RPMI7951 (cell line): ENCODE measurements around the gene CA7. TPM values are rescaled to one million over a fixed set of nuclear protein-coding genes. Genes with fewer than 3 reads are reported as not detected.
"Not testable (repeated sequence)": the region's sequence is repeated elsewhere in the genome, so short reads cannot be mapped to it uniquely, and the experiment has no call there.

ENCODE experiments used
- DNase-seq: peaks from one replicate; pipeline ENCODE4 v3.0.0-alpha.2; 2012; ENCODE audit warnings: low read depth
- total RNA-seq: library from RNA; depleted of rRNA; stranded (reverse); fragments of >200 nt; shearing (Covaris generic); gene quantifications from 2 replicates; pipeline ENCODE4 v1.2.3, GENCODE V29; 2014; rRNA removed

CA7 gene
- total RNA-seq, 1 experiment from 2014 or later, result not detected

DNA sequence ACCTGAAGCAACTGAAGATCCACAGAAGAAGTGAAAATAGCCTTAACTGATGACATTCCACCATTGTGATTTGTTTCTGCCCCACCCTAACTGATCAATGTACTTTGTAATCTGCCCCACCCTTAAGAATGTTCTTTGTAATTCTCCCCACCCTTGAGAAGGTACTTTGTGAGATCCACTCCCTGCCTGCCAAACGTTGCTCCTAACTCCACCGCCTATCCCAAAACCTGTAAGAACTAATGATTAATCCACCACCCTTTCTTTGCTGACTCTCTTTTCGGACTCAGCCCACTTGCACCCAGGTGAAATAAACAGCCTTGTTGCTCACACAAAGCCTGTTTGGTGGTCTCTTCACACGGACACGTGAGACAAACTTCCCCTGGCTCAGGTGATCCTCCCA lies 52.5 kb downstream of the CA7 start:
- DNase-seq, result not testable (repeated sequence)

DNA sequence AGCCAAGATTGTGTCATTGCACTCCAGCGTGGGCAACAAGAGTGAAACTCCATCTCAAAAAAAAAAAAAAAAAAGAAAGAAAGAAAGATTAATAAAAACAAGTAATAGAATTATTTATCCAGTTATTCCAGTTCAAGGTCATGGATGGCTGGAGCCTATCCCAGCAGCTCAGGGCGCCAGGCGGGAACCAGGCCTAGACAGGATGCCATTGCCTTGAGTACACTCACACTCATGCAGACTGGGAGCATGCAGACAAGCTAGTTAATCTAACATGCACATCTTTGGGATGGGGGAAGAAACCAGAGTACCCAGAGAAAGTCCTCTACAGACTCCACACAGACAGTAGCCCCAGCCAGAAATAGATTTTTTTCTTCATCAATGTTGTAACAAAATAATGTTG lies 54.0 kb downstream of the CA7 start:
- peak; percentile 40 for DNase-seq

DNA sequence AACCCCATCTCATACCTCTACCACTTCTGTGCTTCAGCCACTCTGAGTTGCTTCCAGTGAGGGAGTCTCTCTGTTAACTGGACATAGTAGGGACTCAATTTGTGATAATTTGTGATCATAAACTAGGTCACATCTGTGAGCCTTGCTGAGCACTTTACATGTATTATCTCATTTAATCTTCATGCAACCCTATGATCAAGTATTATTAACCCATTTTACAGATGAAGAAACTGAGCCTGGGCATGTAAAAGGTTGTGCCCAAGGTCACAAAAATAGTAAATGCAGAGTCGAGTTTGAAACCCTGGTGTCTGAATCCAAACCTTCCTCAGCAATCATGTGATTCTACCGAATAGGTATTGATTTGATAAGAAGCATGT lies 54.7 kb downstream of the CA7 start:
- no peak for DNase-seq

DNA sequence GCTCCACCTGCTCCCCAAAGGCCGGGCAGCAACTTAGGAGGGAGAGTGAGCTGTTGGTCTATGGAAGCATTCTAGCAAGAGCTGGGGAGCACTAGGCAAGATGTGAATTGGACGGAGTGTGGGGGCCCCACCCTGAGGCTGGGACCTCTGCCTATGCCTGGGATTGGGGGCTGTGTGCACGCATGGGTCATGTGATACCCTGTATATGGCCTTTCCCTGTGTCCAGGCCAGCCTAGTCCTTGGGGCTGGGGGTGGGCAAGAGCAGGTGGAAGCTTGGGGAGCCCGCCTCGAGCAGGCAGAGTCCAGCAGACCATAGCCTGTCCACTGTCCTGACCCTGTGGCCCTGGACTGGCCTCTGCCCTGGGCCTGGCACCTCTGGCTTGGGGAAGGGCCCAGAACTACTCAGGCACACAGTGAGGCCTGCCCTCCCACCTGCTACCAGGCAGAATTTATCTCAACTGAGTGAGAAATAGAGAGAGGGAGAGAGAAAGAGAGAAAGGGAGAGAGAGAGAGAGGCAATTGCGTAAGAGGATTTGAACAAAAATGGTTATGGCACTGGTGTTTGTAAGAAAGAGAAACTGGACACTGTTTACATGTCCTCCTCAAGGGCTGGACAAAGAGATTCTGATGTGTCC lies 55.2 kb downstream of the CA7 start:
- peak; percentile 38 for DNase-seq

DNA sequence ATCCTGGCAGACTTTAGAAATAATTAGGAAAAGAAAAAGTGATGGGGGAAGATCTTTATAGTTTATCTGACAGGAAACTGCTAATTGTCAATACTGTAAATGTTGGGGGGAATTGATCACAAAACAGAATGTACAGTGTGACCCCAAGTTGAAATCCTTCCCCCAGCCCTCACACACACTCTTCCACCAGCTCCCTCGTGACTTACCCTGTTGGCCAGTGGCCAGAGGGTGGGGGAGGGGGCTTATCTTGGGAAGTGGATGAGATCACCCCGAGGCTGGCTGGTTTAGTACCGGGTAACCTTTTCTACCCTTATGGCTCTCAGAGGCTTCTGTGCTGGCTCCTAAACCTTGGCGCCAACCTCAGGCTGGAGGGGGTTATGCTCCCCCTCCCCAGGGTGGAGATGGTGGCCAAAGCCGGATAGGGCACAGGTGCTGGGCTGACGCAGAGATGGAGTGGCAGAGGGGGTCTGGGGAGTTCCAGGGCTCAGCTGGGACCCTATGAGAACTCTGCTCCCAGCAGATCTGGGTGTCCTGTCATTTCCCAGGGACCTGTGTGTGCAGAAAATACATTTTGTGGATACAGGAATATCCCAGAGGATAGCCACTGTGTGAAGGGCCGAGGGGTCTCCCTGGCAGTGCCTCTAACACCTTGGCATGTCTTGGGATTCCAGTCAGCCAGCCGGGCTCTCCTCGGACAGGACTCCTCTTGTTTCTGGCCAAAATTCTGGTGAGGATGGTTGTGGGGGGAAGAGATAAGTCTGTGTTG lies 55.9 kb downstream of the CA7 start:
- DNase-seq, result peak; percentile 69

DNA sequence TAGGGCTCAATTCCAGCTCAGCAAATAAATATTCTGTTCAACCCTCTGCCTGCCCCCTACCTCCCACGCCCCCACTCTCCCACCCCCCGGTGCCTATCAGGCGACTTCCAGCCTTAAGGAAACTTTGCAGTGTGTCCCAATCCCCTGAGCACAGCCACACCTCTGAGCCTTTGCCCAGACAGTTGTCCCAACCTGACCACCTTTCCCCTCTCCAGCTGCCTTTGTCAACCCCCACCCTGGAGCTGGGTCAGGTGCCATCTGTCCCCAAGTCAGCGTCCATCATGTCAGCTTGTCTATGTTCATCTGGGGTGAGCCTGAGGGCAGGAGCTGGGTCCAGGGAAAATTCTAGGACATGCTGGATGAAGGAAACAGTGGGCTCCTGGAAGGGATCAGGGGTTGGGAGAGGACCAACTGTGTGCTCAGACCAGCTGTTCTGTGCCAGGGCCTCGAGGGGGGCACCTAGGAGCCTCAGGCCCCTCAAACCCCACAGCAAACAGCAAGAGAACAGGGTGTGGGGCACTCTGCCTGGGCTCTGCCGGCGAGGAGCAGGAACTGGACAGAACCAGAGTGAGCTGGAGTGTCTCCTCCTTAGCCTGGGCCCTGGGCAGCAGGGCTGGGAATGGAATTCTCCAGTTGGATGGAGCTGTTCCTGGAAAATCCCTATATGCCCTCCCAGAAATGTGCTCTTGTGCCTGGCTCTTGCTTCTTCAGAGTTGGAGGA lies 56.7 kb downstream of the CA7 start:
- DNase-seq, result no peak

DNA sequence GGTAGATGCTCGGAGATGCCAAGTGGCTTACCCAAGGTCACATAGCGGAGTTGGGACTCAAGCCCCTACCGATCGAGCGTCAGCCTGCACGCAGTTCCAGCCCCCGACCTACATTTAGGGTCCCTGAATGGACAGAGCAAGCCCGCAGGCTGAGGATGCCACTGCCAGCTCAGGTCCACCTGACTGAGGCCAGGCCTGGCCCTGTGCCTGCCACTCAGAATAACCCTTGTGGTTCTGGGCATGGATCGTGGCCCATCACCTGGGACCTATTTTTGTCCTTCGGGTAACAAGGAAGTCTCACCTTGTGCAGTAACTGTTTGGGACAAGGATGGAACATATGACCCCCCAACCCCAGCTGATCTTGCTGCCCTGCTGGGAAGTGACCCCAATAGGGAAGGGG lies 57.4 kb downstream of the CA7 start:
- DNase-seq, result no peak

DNA sequence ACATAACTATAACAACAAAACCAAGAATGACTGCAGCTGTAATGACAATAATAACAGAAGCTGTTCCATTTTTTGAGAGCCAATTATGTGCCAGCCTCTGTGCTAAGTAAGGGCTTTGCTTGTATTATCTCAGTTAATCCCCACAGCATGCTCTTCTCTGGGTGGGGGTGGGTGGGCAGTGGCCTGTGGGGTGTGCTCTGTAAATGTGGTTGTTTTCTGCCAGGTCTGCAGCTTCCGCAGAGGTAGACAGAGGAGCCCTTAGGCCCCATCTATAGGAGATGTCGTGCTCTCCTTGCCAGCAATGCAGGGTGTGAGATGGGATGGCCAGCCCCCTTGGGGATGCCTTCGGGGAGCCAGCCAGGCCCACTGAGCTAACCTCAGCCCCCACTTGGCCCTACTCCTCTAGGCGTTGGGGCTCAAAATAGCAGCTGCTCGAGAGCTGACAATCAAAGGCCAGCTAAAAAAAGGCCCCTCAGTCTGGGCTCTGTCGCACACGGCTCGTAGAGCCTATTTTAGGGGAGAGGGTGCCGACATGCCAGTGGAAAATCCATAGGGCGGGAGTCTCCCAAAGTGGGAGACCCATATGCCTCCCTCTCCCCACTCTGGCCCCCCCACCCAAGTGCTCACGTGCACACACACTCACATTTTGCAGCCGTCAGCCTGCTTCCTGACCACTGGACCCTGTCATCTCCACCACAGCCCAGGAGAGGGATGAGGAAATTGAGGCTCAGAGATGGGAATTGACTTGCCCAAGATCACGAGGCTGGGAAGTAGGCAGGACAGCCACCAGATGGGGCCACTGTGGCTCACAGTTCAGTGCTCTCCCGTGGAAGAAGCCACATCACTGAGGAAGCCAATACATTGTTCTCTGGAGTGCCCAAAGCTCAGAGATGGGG lies 58.7 kb downstream of the CA7 start:
- peak; percentile 33 for DNase-seq

Other genes starting within 250 kb of the CA7 start
- gene CMTM3, start 239.7 kb upstream of the CA7 start, total RNA-seq, result 47.9 and 49.2 TPM in 2 replicates
- gene CMTM4, start 147.7 kb upstream of the CA7 start, total RNA-seq, result 20.5 and 22.4 TPM in 2 replicates
- 60.1 and 63.3 TPM in 2 replicates for gene DYNC1LI2, start 92.8 kb upstream of the CA7 start, total RNA-seq
- gene TERB1, start 42.8 kb upstream of the CA7 start, total RNA-seq, result not detected in 2 replicates
- gene NAE1, start 13.4 kb upstream of the CA7 start, total RNA-seq, result 125 and 135 TPM in 2 replicates
- gene PDP2, start 36.1 kb downstream of the CA7 start, total RNA-seq, result 6.1 and 6.6 TPM in 2 replicates
- not detected in 2 replicates for gene CDH16, start 74.5 kb downstream of the CA7 start, total RNA-seq
- gene RRAD, start 81.1 kb downstream of the CA7 start, total RNA-seq, result 3.4 and 5.1 TPM in 2 replicates
- 254 and 336 TPM in 2 replicates for gene CIAO2B, start 90.0 kb downstream of the CA7 start, total RNA-seq
- 19.2 and 21.3 TPM in 2 replicates for gene CES2, start 91.1 kb downstream of the CA7 start, total RNA-seq
- gene CES3, start 116.9 kb downstream of the CA7 start, total RNA-seq, result 0.10 TPM in 1 of 2 replicates, not detected in the other
- gene CES4A, start 144.2 kb downstream of the CA7 start, total RNA-seq, result 0.72 TPM in 1 of 2 replicates, not detected in the other
- gene CBFB, start 184.7 kb downstream of the CA7 start, total RNA-seq, result 98.3 and 105 TPM in 2 replicates